H1 (cell line): ENCODE measurements around the gene SCARF1. TPM values are rescaled to one million over a fixed set of nuclear protein-coding genes. Genes with fewer than 3 reads are reported as not detected.

Experiments
- CTCF ChIA-PET: fragments of 300-600 bp; sonication (Branson Sonifier 250); formaldehyde crosslinking; loops from one replicate; lab custom pipeline; 2021; ENCODE audit not compliant: partially characterized antibody; lab: Charles Lee
- POLR2A ChIA-PET: fragments of 300-600 bp; sonication (Branson Sonifier 250); formaldehyde crosslinking; loops from one replicate; lab custom pipeline; 2021; ENCODE audit warnings: inconsistent platforms; ENCODE audit not compliant: partially characterized antibody; lab: Charles Lee
- DNase-seq, 2 experiments: peaks; one replicate each; pipeline versions ENCODE4 v3.0.0 to v3.0.0-alpha.2; 2010 to 2022; ENCODE audit warnings: low spot score in 2 of 2, low read depth in 1 of 2, mixed read lengths in 1 of 2
- FAIRE-seq: peaks from 2 replicates; lab custom pipeline; 2011; peaks lifted over from hg19 to GRCh38; lab: Jason Lieb, UNC
- H2AFZ ChIP-seq: 2 replicates; pipeline ENCODE4 v1.8.1; 2012; ENCODE audit warnings: low read length, inconsistent platforms
- H2AK5ac ChIP-seq: 2 replicates; pipeline ENCODE4 v1.6.1; 2013; ENCODE audit warnings: low read depth, low read length
- H2BK120ac ChIP-seq: replicated peaks from 2 replicates; pipeline ENCODE3; 2013; ENCODE audit warnings: low read depth, low read length, inconsistent platforms
- H2BK12ac ChIP-seq: 2 replicates; pipeline ENCODE4 v1.6.1; 2013; ENCODE audit warnings: low read depth, low read length
- H2BK15ac ChIP-seq: 2 replicates; pipeline ENCODE4 v1.6.1; 2013; ENCODE audit warnings: low read length
- H2BK20ac ChIP-seq: 2 replicates; pipeline ENCODE4 v1.6.1; 2013; ENCODE audit warnings: low read length
- H2BK5ac ChIP-seq: 2 replicates; pipeline ENCODE4 v1.6.1; 2013; ENCODE audit warnings: low read depth, low read length
- H3K14ac ChIP-seq: 2 replicates; pipeline ENCODE4 v1.6.1; 2013; ENCODE audit warnings: inconsistent platforms; ENCODE audit not compliant: insufficient read length
- H3K18ac ChIP-seq: 2 replicates; pipeline ENCODE4 v1.6.1; 2013; ENCODE audit warnings: low read length; ENCODE audit errors: extremely low read depth
- H3K23ac ChIP-seq: 2 replicates; pipeline ENCODE4 v1.6.1; 2013; ENCODE audit warnings: inconsistent platforms; ENCODE audit not compliant: insufficient read length
- H3K23me2 ChIP-seq: 2 replicates; pipeline ENCODE4 v1.6.1; 2013; ENCODE audit warnings: low read depth, low read length
- H3K27ac ChIP-seq: 2 replicates; pipeline ENCODE4 v1.6.1; 2011; ENCODE audit warnings: low read depth, low read length, inconsistent platforms
- H3K27me3 ChIP-seq, 4 experiments: replicated peaks in 1 of 4; 1 replicate in 1 of 4; 2 replicates in 3 of 4; pipeline versions ENCODE4 v1.6.1 to v1.8.1; 2011 to 2013; ENCODE audit warnings: low read length in 3 of 4, mild to moderate bottlenecking in 3 of 4, inconsistent platforms in 2 of 4, mixed read lengths in 2 of 4, moderate library complexity in 1 of 4; ENCODE audit not compliant: control insufficient read depth in 3 of 4, insufficient read depth in 3 of 4; ENCODE audit errors: extremely low read depth in 1 of 4
- H3K36me3 ChIP-seq, 4 experiments: 2 replicates each; pipeline versions ENCODE4 v1.6.1 to v1.8.1; 2011 to 2013; ENCODE audit warnings: mild to moderate bottlenecking in 4 of 4, low read length in 3 of 4, moderate library complexity in 2 of 4, control low read depth in 1 of 4, inconsistent platforms in 1 of 4; ENCODE audit not compliant: insufficient read depth in 4 of 4, control insufficient read depth in 2 of 4
- H3K4ac ChIP-seq: replicated peaks from 2 replicates; pipeline ENCODE3; 2013; ENCODE audit warnings: low read length, low read depth, mixed read lengths, inconsistent platforms; ENCODE audit not compliant: insufficient read length
- H3K4me1 ChIP-seq, 4 experiments: replicated peaks in 1 of 4; 1 replicate in 1 of 4; 2 replicates in 3 of 4; pipeline versions ENCODE4 v1.6.1 to v1.8.1; 2011 to 2013; ENCODE audit warnings: low read length in 3 of 4, inconsistent platforms in 2 of 4, mixed read lengths in 1 of 4; ENCODE audit not compliant: insufficient read depth in 4 of 4, control insufficient read depth in 3 of 4
- H3K4me2 ChIP-seq, 2 experiments: 2 replicates each; pipeline versions ENCODE4 v1.6.1 to v1.8.1; 2011 to 2013; ENCODE audit warnings: low read depth in 2 of 2, low read length in 2 of 2, control low read depth in 1 of 2, inconsistent platforms in 1 of 2, mild to moderate bottlenecking in 1 of 2; ENCODE audit not compliant: insufficient read depth in 1 of 2
- H3K4me3 ChIP-seq, 4 experiments: fragments of 200-600, 300-600 bp in 1 of 4; sonication (generic), shearing (Covaris generic), sonication (Bioruptor Twin) in 1 of 4; 2 replicates each; pipeline versions ENCODE4 v1.5.1 to v1.8.1; 2011 to 2016; ENCODE audit warnings: low read length in 4 of 4, low read depth in 3 of 4, control low read depth in 2 of 4, inconsistent platforms in 2 of 4, mild to moderate bottlenecking in 2 of 4, mixed read lengths in 1 of 4, moderate library complexity in 1 of 4; ENCODE audit not compliant: insufficient read depth in 2 of 4; ENCODE audit errors: extremely low read depth in 1 of 4
- H3K56ac ChIP-seq: replicated peaks from 2 replicates; pipeline ENCODE3; 2013; ENCODE audit warnings: low read depth, mild to moderate bottlenecking, mixed read lengths, low read length, inconsistent platforms; ENCODE audit not compliant: insufficient read length
- H3K79me1 ChIP-seq: 2 replicates; pipeline ENCODE4 v1.6.1; 2013; ENCODE audit warnings: low read depth, low read length, control low read depth
- H3K79me2 ChIP-seq, 2 experiments: 2 replicates each; pipeline versions ENCODE4 v1.6.1 to v1.8.1; 2012 to 2013; ENCODE audit warnings: low read length in 2 of 2, mild to moderate bottlenecking in 2 of 2, inconsistent platforms in 1 of 2; ENCODE audit not compliant: insufficient read depth in 2 of 2, control insufficient read depth in 1 of 2
- H3K9ac ChIP-seq, 4 experiments: replicated peaks in 1 of 4; 1 replicate in 1 of 4; 2 replicates in 3 of 4; pipeline versions ENCODE4 v1.6.1 to v1.8.1; 2011 to 2013; ENCODE audit warnings: low read depth in 3 of 4, low read length in 3 of 4, control low read depth in 2 of 4, mild to moderate bottlenecking in 2 of 4, moderate library complexity in 2 of 4, inconsistent platforms in 1 of 4; ENCODE audit errors: extremely low read depth in 1 of 4
- H3K9me3 ChIP-seq, 2 experiments: 2 replicates each; pipeline versions ENCODE4 v1.6.1 to v1.8.1; 2012 to 2013; ENCODE audit warnings: mild to moderate bottlenecking in 2 of 2, moderate library complexity in 2 of 2, control low read depth in 1 of 2, inconsistent platforms in 1 of 2, low read depth in 1 of 2, low read length in 1 of 2, mixed read lengths in 1 of 2; ENCODE audit not compliant: insufficient read depth in 2 of 2
- H4K20me1 ChIP-seq, 2 experiments: replicated peaks in 1 of 2; 2 replicates each; pipeline versions ENCODE3 to v1.8.1; 2011 to 2013; ENCODE audit warnings: inconsistent platforms in 2 of 2, low read length in 2 of 2, mild to moderate bottlenecking in 1 of 2; ENCODE audit not compliant: insufficient read depth in 2 of 2, control insufficient read depth in 1 of 2
- H4K5ac ChIP-seq: 2 replicates; pipeline ENCODE4 v1.6.1; 2013; ENCODE audit warnings: low read length, low read depth, mixed read lengths, inconsistent platforms; ENCODE audit not compliant: insufficient read length
- H4K8ac ChIP-seq: 2 replicates; pipeline ENCODE4 v1.8.0; 2013; ENCODE audit warnings: mild to moderate bottlenecking, moderate library complexity, low read length, inconsistent platforms; ENCODE audit not compliant: insufficient read depth; ENCODE audit errors: extremely low read depth
- H4K91ac ChIP-seq: replicated peaks from 2 replicates; pipeline ENCODE3; 2013; ENCODE audit warnings: low read length, mixed read lengths, inconsistent platforms; ENCODE audit not compliant: insufficient read length
- ASH2L ChIP-seq: fragments of 200-600, 300-600 bp; sonication (generic); IDR thresholded peaks from one replicate; pipeline ENCODE4 v1.7.1; 2017; ENCODE audit warnings: low read length
- CBX5 ChIP-seq: fragments of 300-800, 300-1000 bp; sonication (generic); IDR thresholded peaks from 2 replicates; pipeline ENCODE4 v1.7.1; 2016; ENCODE audit warnings: antibody characterized with exemption, low read length, low read depth
- CEBPB ChIP-seq: IDR thresholded peaks from 2 replicates; pipeline ENCODE4 v1.6.1; 2012; ENCODE audit warnings: low read depth, low read length
- CHD1 ChIP-seq: IDR thresholded peaks from 2 replicates; pipeline ENCODE4 v1.6.1; 2012; ENCODE audit warnings: low read depth, low read length, improper control_type of control experiment
- FOSL1 ChIP-seq: IDR thresholded peaks from 2 replicates; pipeline ENCODE4 v1.6.1; 2011; ENCODE audit warnings: mild to moderate bottlenecking, low read depth, low read length, moderate library complexity; ENCODE audit not compliant: insufficient read depth
- HDAC6 ChIP-seq: IDR thresholded peaks from one replicate; pipeline ENCODE4 v1.7.1; 2012; ENCODE audit warnings: low read depth, mild to moderate bottlenecking, inconsistent platforms, low read length, moderate library complexity
- JUN ChIP-seq: IDR thresholded peaks from 2 replicates; pipeline ENCODE4 v1.6.1; 2011; ENCODE audit warnings: low read depth, mild to moderate bottlenecking, improper control_type of control experiment, low read length
- KDM5A ChIP-seq: fragments of 200-600 bp; IDR thresholded peaks from 2 replicates; pipeline ENCODE4 v1.7.1; 2012; ENCODE audit warnings: mild to moderate bottlenecking, low read length, inconsistent platforms, mixed read lengths
- POLR2AphosphoS5 ChIP-seq: IDR thresholded peaks from 2 replicates; pipeline ENCODE4 v1.6.1; 2011; ENCODE audit warnings: low read depth, low read length
- SIX5 ChIP-seq: IDR thresholded peaks from 2 replicates; pipeline ENCODE4 v1.6.1; 2011; ENCODE audit warnings: mild to moderate bottlenecking, low read depth, low read length
- SP1 ChIP-seq: IDR thresholded peaks from 2 replicates; pipeline ENCODE4 v1.6.1; 2011; ENCODE audit warnings: low read depth, low read length
- TAF1 ChIP-seq: IDR thresholded peaks from 2 replicates; pipeline ENCODE4 v1.6.1; 2011; ENCODE audit warnings: mild to moderate bottlenecking, low read depth, low read length
- TAF7 ChIP-seq: optimal IDR thresholded peaks from 2 replicates; pipeline ENCODE3; 2011; ENCODE audit warnings: low read depth, mild to moderate bottlenecking, inconsistent platforms, low read length, moderate library complexity, borderline replicate concordance
- WGBS, 2 experiments: shearing (Covaris generic) in 1 of 2; methylation state at CpG; one replicate each; pipeline versions ENCODE4 v1.1.6 to v1.1.7; 2013 to 2015; ENCODE audit warnings: low lambda C conversion rate in 2 of 2, mixed read lengths in 2 of 2, inconsistent platforms in 1 of 2, low coverage in 1 of 2, missing lambda C conversion rate in 1 of 2; ENCODE audit not compliant: insufficient replicate concordance in 2 of 2, insufficient coverage in 1 of 2, insufficient read length in 1 of 2; ENCODE audit errors: extremely low coverage in 1 of 2, missing lambda C conversion rate in 1 of 2; 5-methylcytosine and 5-hydroxymethylcytosine counted together
- polyA plus RNA-seq, 7 experiments: library from polyadenylated mRNA; depleted of rRNA in 3 of 7; stranded (reverse) in 5 of 7; unstranded in 2 of 7; fragments of >200 nt in 5 of 7; fragments of 200-250 nt in 2 of 7; gene quantifications; 1 replicate in 5 of 7; 2 replicates in 1 of 7; 4 replicates in 1 of 7; pipeline versions ENCODE4 v1.2.1 to v1.2.3, GENCODE V29; 2011 to 2013; ENCODE audit warnings: missing spikeins in 2 of 7, mixed read lengths in 2 of 7
- total RNA-seq: library from RNA; stranded (reverse); fragmentation: NEBNext Ultra II Directional; extraction: Animal tissue kit (Norgen Biotek cat#: 25700); gene quantifications from 2 replicates; pipeline ENCODE4 v1.2.1, GENCODE V29; 2021

Gene SCARF1
- total and polyA plus RNA-seq, 2 of the 8 experiments (the other 6 are each of a cell fraction or from before 2014, with no cell fraction given): 1.1 to 1.6 TPM

- ChIA-PET POLR2A (interaction anchor here (0.6 to 2.0 kb wide), 11 partner anchors 12 to 155 kb away, joined by 3 to 15 read pairs (median 4); partner anchors contain the start of gene RILP), CTCF (interaction anchor here (0.6 to 2.4 kb wide), 5 partner anchors 15 to 388 kb away, joined by 3 to 13 read pairs (median 5); no protein-coding TSS in a partner anchor)
- Histone ChIP-seq H3K9me3 (no peaks in the 10 kb centered on the region), H3K4ac (no peak within 1 kb of the TSS), H2BK20ac (no peak within 1 kb of the TSS), H2AFZ (peak within 1 kb of the TSS; percentile 89), H3K56ac (peak within 1 kb of the TSS; percentile 77), H4K5ac (peak within 1 kb of the TSS; percentile 13), H3K18ac (peak within 1 kb of the TSS; percentile 57; the same call in 1 of the 2 replicates), H4K91ac (no peak within 1 kb of the TSS), H3K79me2 (peaks cover 10 to 32% of the 10 kb centered on the region in 2 experiments), H3K79me1 (peaks cover 9% of the 10 kb centered on the region), H3K36me3 (peaks cover 31 to 38% (median 33%) of the 10 kb centered on the region in 4 experiments), H2BK120ac (no peak within 1 kb of the TSS), H3K4me3 (peak within 1 kb of the TSS; percentile 78 to 87 (median 82)), H3K27me3 (no peaks in the 10 kb centered on the region), H3K27ac (peak within 1 kb of the TSS; percentile 63; the same call in 1 of the 2 replicates), H2AK5ac (no peak within 1 kb of the TSS), H3K4me2 (peak within 1 kb of the TSS; percentile 74 to 86), H3K23ac (no peak within 1 kb of the TSS), H4K8ac (peak within 1 kb of the TSS; percentile 91; the same call in 1 of the 2 replicates), H2BK12ac (no peak within 1 kb of the TSS), H3K23me2 (peaks cover 3% of the 10 kb centered on the region), H4K20me1 (peaks cover 18 to 22% of the 10 kb centered on the region in 2 experiments), H3K4me1 (peaks cover 0 to 5% (median 3%) of the 10 kb centered on the region in 4 experiments; a peak in 3 of 7 replicates), H2BK15ac (no peak within 1 kb of the TSS), H2BK5ac (peak within 1 kb of the TSS; percentile 46; the same call in 1 of the 2 replicates), H3K9ac (peak within 1 kb of the TSS in 3 of 4 experiments; percentile 71 to 75 (median 74); a peak in 5 of 7 replicates), H3K14ac (no peak within 1 kb of the TSS)
- FAIRE-seq (no peak), DNase-seq (peak; percentile 90 to 98)
- WGBS, 2 experiments: 1% methylated on average over 72 of the region's 72 CpGs; no CpG with 5 or more reads in 1 of the 2 experiments
- TF ChIP-seq CBX5 (no peak), SP1 (peak; percentile 94), SIX5 (no peak), ASH2L (no peak), CEBPB (no peak), CHD1 (no peak), POLR2AphosphoS5 (peak; percentile 91), JUN (no peak), HDAC6 (no peak), FOSL1 (no peak), TAF1 (peak; percentile 80), TAF7 (peak; percentile 57), KDM5A (no peak)
Measured at GRCh38 chr17:1684378-1685189, 39.1 kb upstream of the SCARF1 start, which contains the start of gene PRPF8. TSS of gene PRPF8 (minus strand) at chr17:1684867. CDS start at chr17:1684571, 296 bp downstream.
